ENCODE results near the gene SCML1.

The SCML1 gene

GRCh38 chrX:17736856-17737709 lies at the start of gene SCML1:
TSS of gene SCML1 (plus strand) at chrX:17737493. CDS start at chrX:17744187, 6,694 bp downstream.
- H3K4me3 ChIP-seq (ENCODE audit: low read length), result peak within 1 kb of the TSS; percentile 84

GRCh38 chrX:17687648-17688047 lies 49.6 kb upstream of the SCML1 start:
- H3K4me1 ChIP-seq (ENCODE audit: control insufficient read depth, insufficient read depth, low read length), result peaks cover 7% of the 10 kb centered on the region
- DNase-seq (ENCODE audit: low read depth), result no peak

More at GRCh38 chrX:17736856-17737709, at the start of gene SCML1:
- H3K27me3 ChIP-seq (replicated peaks; ENCODE audit: control insufficient read depth, insufficient read depth, low read length), result no peaks in the 10 kb centered on the region
- no peaks in the 10 kb centered on the region for H3K36me3 ChIP-seq (ENCODE audit: control insufficient read depth, insufficient read depth, low read length, severe bottlenecking)
- peak within 1 kb of the TSS; percentile 88 for H3K9ac ChIP-seq (ENCODE audit: low read length)
- H3K4me1 ChIP-seq (ENCODE audit: control insufficient read depth, insufficient read depth, low read length), result no peaks in the 10 kb centered on the region
- DNase-seq (ENCODE audit: low read depth), result peak; percentile 97
- no peaks in the 10 kb centered on the region for H3K9me3 ChIP-seq (ENCODE audit: control insufficient read depth, low read length)

GRCh38 chrX:17689971-17690409 lies 47.3 kb upstream of the SCML1 start:
- H3K9me3 ChIP-seq (ENCODE audit: control insufficient read depth, low read length), result no peaks in the 10 kb centered on the region
- no peak overlapping the region for H3K4me3 ChIP-seq (ENCODE audit: low read length)
- no peak overlapping the region for H3K9ac ChIP-seq (ENCODE audit: low read length)
- peak; percentile 87 for DNase-seq (ENCODE audit: low read depth)
- peaks cover 7% of the 10 kb centered on the region for H3K4me1 ChIP-seq (ENCODE audit: control insufficient read depth, insufficient read depth, low read length)
- H3K36me3 ChIP-seq (ENCODE audit: control insufficient read depth, insufficient read depth, low read length, severe bottlenecking), result peaks cover 3% of the 10 kb centered on the region
- H3K27me3 ChIP-seq (replicated peaks; ENCODE audit: control insufficient read depth, insufficient read depth, low read length), result peaks cover 21% of the 10 kb centered on the region

More at GRCh38 chrX:17687648-17688047, 49.6 kb upstream of the SCML1 start:
- Histone ChIP-seq H3K9me3 (ENCODE audit: control insufficient read depth, low read length) (no peaks in the 10 kb centered on the region), H3K36me3 (ENCODE audit: control insufficient read depth, insufficient read depth, low read length, severe bottlenecking) (peaks cover 3% of the 10 kb centered on the region), H3K9ac (ENCODE audit: low read length) (no peak overlapping the region), H3K27me3 (replicated peaks; ENCODE audit: control insufficient read depth, insufficient read depth, low read length) (peaks cover 15% of the 10 kb centered on the region), H3K4me3 (ENCODE audit: low read length) (no peak overlapping the region)

- Histone ChIP-seq H3K4me3 (ENCODE audit: low read length) (no peak overlapping the region), H3K9ac (ENCODE audit: low read length) (no peak overlapping the region), H3K27me3 (replicated peaks; ENCODE audit: control insufficient read depth, insufficient read depth, low read length) (peaks cover 18% of the 10 kb centered on the region), H3K4me1 (ENCODE audit: control insufficient read depth, insufficient read depth, low read length) (peaks cover 7% of the 10 kb centered on the region), H3K9me3 (ENCODE audit: control insufficient read depth, low read length) (no peaks in the 10 kb centered on the region), H3K36me3 (ENCODE audit: control insufficient read depth, insufficient read depth, low read length, severe bottlenecking) (peaks cover 3% of the 10 kb centered on the region)
- DNase-seq (ENCODE audit: low read depth), result peak; percentile 67
These were observed 44.5 kb upstream of the SCML1 start for GRCh38 chrX:17692709-17693346.

GRCh38 chrX:17697191-17697590 lies 40.1 kb upstream of the SCML1 start:
- peak; percentile 52 for DNase-seq (ENCODE audit: low read depth)

GRCh38 chrX:17700976-17701375 lies 36.3 kb upstream of the SCML1 start:
- Histone ChIP-seq H3K4me3 (ENCODE audit: low read length) (no peak overlapping the region), H3K9me3 (ENCODE audit: control insufficient read depth, low read length) (no peaks in the 10 kb centered on the region), H3K9ac (ENCODE audit: low read length) (no peak overlapping the region), H3K4me1 (ENCODE audit: control insufficient read depth, insufficient read depth, low read length) (no peaks in the 10 kb centered on the region), H3K36me3 (ENCODE audit: control insufficient read depth, insufficient read depth, low read length, severe bottlenecking) (no peaks in the 10 kb centered on the region), H3K27me3 (replicated peaks; ENCODE audit: control insufficient read depth, insufficient read depth, low read length) (peaks cover 11% of the 10 kb centered on the region)
- DNase-seq (ENCODE audit: low read depth), result no peak

More at GRCh38 chrX:17697191-17697590, 40.1 kb upstream of the SCML1 start:
- H3K4me3 ChIP-seq (ENCODE audit: low read length), result no peak overlapping the region
- H3K36me3 ChIP-seq (ENCODE audit: control insufficient read depth, insufficient read depth, low read length, severe bottlenecking), result peaks cover 3% of the 10 kb centered on the region
- H3K27me3 ChIP-seq (replicated peaks; ENCODE audit: control insufficient read depth, insufficient read depth, low read length), result peaks cover 17% of the 10 kb centered on the region
- no peaks in the 10 kb centered on the region for H3K4me1 ChIP-seq (ENCODE audit: control insufficient read depth, insufficient read depth, low read length)
- H3K9me3 ChIP-seq (ENCODE audit: control insufficient read depth, low read length), result no peaks in the 10 kb centered on the region
- H3K9ac ChIP-seq (ENCODE audit: low read length), result no peak overlapping the region

- Histone ChIP-seq H3K36me3 (ENCODE audit: control insufficient read depth, insufficient read depth, low read length, severe bottlenecking) (no peaks in the 10 kb centered on the region), H3K27me3 (replicated peaks; ENCODE audit: control insufficient read depth, insufficient read depth, low read length) (peaks cover 8% of the 10 kb centered on the region), H3K9ac (ENCODE audit: low read length) (no peak overlapping the region), H3K4me3 (ENCODE audit: low read length) (no peak overlapping the region), H3K9me3 (ENCODE audit: control insufficient read depth, low read length) (no peaks in the 10 kb centered on the region), H3K4me1 (ENCODE audit: control insufficient read depth, insufficient read depth, low read length) (peaks cover 5% of the 10 kb centered on the region)
- DNase-seq (ENCODE audit: low read depth), result no peak
These were observed 34.1 kb upstream of the SCML1 start for GRCh38 chrX:17703201-17703600.

GRCh38 chrX:17705211-17705610 lies 32.1 kb upstream of the SCML1 start:
- Histone ChIP-seq H3K9me3 (ENCODE audit: control insufficient read depth, low read length) (no peaks in the 10 kb centered on the region), H3K4me3 (ENCODE audit: low read length) (no peak overlapping the region), H3K4me1 (ENCODE audit: control insufficient read depth, insufficient read depth, low read length) (peaks cover 5% of the 10 kb centered on the region), H3K27me3 (replicated peaks; ENCODE audit: control insufficient read depth, insufficient read depth, low read length) (peaks cover 8% of the 10 kb centered on the region), H3K9ac (ENCODE audit: low read length) (no peak overlapping the region), H3K36me3 (ENCODE audit: control insufficient read depth, insufficient read depth, low read length, severe bottlenecking) (no peaks in the 10 kb centered on the region)
- DNase-seq (ENCODE audit: low read depth), result no peak

- Histone ChIP-seq H3K9me3 (ENCODE audit: control insufficient read depth, low read length) (no peaks in the 10 kb centered on the region), H3K36me3 (ENCODE audit: control insufficient read depth, insufficient read depth, low read length, severe bottlenecking) (no peaks in the 10 kb centered on the region), H3K4me1 (ENCODE audit: control insufficient read depth, insufficient read depth, low read length) (peaks cover 13% of the 10 kb centered on the region), H3K9ac (ENCODE audit: low read length) (no peak overlapping the region), H3K27me3 (replicated peaks; ENCODE audit: control insufficient read depth, insufficient read depth, low read length) (no peaks in the 10 kb centered on the region), H3K4me3 (ENCODE audit: low read length) (no peak overlapping the region)
- DNase-seq (ENCODE audit: low read depth), result peak; percentile 74
These were observed 30.6 kb upstream of the SCML1 start for GRCh38 chrX:17706676-17707075.

- DNase-seq (ENCODE audit: low read depth), result no peak
- H3K4me3 ChIP-seq (ENCODE audit: low read length), result no peak overlapping the region
- no peaks in the 10 kb centered on the region for H3K36me3 ChIP-seq (ENCODE audit: control insufficient read depth, insufficient read depth, low read length, severe bottlenecking)
- peaks cover 13% of the 10 kb centered on the region for H3K4me1 ChIP-seq (ENCODE audit: control insufficient read depth, insufficient read depth, low read length)
- no peak overlapping the region for H3K9ac ChIP-seq (ENCODE audit: low read length)
- no peaks in the 10 kb centered on the region for H3K9me3 ChIP-seq (ENCODE audit: control insufficient read depth, low read length)
- no peaks in the 10 kb centered on the region for H3K27me3 ChIP-seq (replicated peaks; ENCODE audit: control insufficient read depth, insufficient read depth, low read length)
These were observed 29.6 kb upstream of the SCML1 start for GRCh38 chrX:17707731-17708130.

- no peaks in the 10 kb centered on the region for H3K27me3 ChIP-seq (replicated peaks; ENCODE audit: control insufficient read depth, insufficient read depth, low read length)
- H3K4me3 ChIP-seq (ENCODE audit: low read length), result no peak overlapping the region
- H3K9ac ChIP-seq (ENCODE audit: low read length), result no peak overlapping the region
- no peaks in the 10 kb centered on the region for H3K36me3 ChIP-seq (ENCODE audit: control insufficient read depth, insufficient read depth, low read length, severe bottlenecking)
- no peaks in the 10 kb centered on the region for H3K9me3 ChIP-seq (ENCODE audit: control insufficient read depth, low read length)
- H3K4me1 ChIP-seq (ENCODE audit: control insufficient read depth, insufficient read depth, low read length), result peaks cover 13% of the 10 kb centered on the region
- DNase-seq (ENCODE audit: low read depth), result peak; percentile 51
These were observed 26.4 kb upstream of the SCML1 start for GRCh38 chrX:17710871-17711301.
